ENCODE results near the gene MCUB. TPM values are rescaled to one million over a fixed set of nuclear protein-coding genes. Genes with fewer than 3 reads are reported as not detected.

Gene MCUB
- total RNA-seq, 2 experiments from 2014 or later: 58.2 to 80.1 TPM

DNA sequence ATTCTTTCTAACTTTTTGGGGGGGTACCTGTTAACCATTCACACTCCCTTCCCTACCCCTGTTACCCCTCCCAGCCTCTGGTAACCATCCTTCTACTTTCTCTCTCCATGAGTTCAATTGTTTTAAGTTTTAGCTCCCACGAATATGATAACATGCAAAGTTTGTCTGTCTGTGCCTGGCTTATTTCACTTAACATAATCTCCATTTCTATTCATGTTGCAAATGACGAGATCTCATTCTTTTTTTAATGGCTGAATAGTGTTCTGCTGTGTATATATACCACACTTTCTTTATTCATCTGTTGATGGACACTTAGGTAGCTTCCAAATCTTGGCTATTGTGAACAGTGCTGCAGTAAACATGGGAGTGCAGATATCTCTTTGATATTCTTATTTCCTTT is 41.3 kb downstream of the MCUB start:
- ChIA-PET CTCF (interaction anchor here (0.6 to 1.2 kb wide), 4 partner anchors 9 to 27 kb away, joined by 3 read pairs; no protein-coding TSS in a partner anchor), POLR2A (no interaction called here)
- ATAC-seq (no peak), DNase-seq (no peak)
- H3K4me3 Mint-ChIP-seq: no peak overlapping the region
- H3K36me3 Mint-ChIP-seq (ENCODE audit: low read depth): peaks cover 59% of the 10 kb centered on the region
- intact Hi-C loops (cut with DNase I, micrococcal nuclease): no loop called here
- H3K9me3 Mint-ChIP-seq (ENCODE audit: low read depth): peaks cover 20% of the 10 kb centered on the region
- H3K27ac Mint-ChIP-seq: no peak overlapping the region
- H3K4me1 Mint-ChIP-seq: peaks cover 48% of the 10 kb centered on the region
- H3K27me3 Mint-ChIP-seq: no peaks in the 10 kb centered on the region

DNA sequence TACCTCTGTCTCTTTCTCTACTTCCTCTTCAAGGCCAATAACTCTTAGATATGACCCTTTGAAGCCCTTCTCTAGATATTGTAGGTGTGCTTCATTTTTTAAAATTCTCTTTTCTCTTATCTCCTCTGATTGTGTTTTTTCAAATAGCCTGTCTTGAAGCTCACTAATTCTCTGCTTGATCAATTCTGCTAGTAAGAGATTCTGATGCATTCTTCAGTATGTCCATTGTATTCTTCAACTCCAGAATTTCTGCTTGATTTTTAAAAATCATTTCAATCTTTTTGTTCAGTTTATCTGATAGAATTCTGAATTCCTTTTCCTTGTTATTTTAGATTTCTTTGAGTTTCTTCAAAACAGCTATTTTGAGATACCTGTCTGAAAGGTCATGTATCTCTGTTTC is 47.9 kb downstream of the MCUB start:
- Mint-ChIP-seq H3K27me3 (no peaks in the 10 kb centered on the region), H3K4me1 (peaks cover 57% of the 10 kb centered on the region), H3K4me3 (no peak overlapping the region), H3K36me3 (ENCODE audit: low read depth) (peaks cover 72% of the 10 kb centered on the region), H3K9me3 (ENCODE audit: low read depth) (peaks cover 21% of the 10 kb centered on the region), H3K27ac (peak overlapping the region; percentile 52)
- no peak for ATAC-seq
- no peak for DNase-seq
- POLR2A ChIA-PET: no interaction called here
- intact Hi-C loops (cut with DNase I, micrococcal nuclease): no loop called here
- CTCF ChIA-PET: no interaction called here

- ChIA-PET CTCF (no interaction called here), POLR2A (no interaction called here)
- intact Hi-C loops (cut with DNase I, micrococcal nuclease): no loop called here
- DNase-seq (no peak), ATAC-seq (no peak)
- H3K4me1 Mint-ChIP-seq: peaks cover 64% of the 10 kb centered on the region
- H3K4me3 Mint-ChIP-seq: no peak overlapping the region
- H3K36me3 Mint-ChIP-seq (ENCODE audit: low read depth): peaks cover 74% of the 10 kb centered on the region
- no peaks in the 10 kb centered on the region for H3K27me3 Mint-ChIP-seq
- peak overlapping the region; percentile 75 for H3K27ac Mint-ChIP-seq
- peaks cover 19% of the 10 kb centered on the region for H3K9me3 Mint-ChIP-seq (ENCODE audit: low read depth)
Measured at GRCh38 chr4:109608879-109609278, 48.8 kb downstream of the MCUB start.

GRCh38 chr4:109609431-109609830 is 49.4 kb downstream of the MCUB start:
- peak overlapping the region; percentile 76 for H3K27ac Mint-ChIP-seq
- H3K9me3 Mint-ChIP-seq (ENCODE audit: low read depth): peaks cover 19% of the 10 kb centered on the region
- H3K36me3 Mint-ChIP-seq (ENCODE audit: low read depth): peaks cover 75% of the 10 kb centered on the region
- H3K4me3 Mint-ChIP-seq: no peak overlapping the region
- ChIA-PET CTCF (interaction anchor here (1.0 kb wide), 1 partner anchor 8 kb away, joined by 3 read pairs; no protein-coding TSS in a partner anchor), POLR2A (no interaction called here)
- ATAC-seq: no peak
- H3K27me3 Mint-ChIP-seq: no peaks in the 10 kb centered on the region
- DNase-seq: no peak
- intact Hi-C loops (cut with DNase I, micrococcal nuclease): no loop called here
- H3K4me1 Mint-ChIP-seq: peaks cover 68% of the 10 kb centered on the region

DNA sequence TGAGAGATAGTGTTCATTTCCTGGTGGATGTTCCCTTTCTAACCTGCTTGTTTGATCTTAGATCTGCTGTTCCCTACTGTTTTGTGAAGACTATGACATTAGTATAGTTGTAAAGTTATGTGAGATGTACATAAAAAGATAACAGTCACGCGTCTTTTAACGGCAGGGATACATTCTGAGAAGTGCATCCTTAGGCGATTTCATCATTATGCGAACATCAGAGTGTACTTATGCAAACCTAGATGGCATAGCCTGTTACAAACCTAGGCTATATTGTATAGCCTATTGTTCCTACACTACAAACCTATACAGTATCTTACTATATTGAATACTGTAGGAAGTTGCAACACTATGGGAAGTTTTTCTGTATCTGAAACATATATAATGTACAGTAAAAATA is 50.4 kb downstream of the MCUB start:
- Mint-ChIP-seq H3K36me3 (ENCODE audit: low read depth) (peaks cover 71% of the 10 kb centered on the region), H3K27ac (no peak overlapping the region), H3K27me3 (no peaks in the 10 kb centered on the region), H3K4me1 (peaks cover 68% of the 10 kb centered on the region), H3K4me3 (no peak overlapping the region), H3K9me3 (ENCODE audit: low read depth) (peaks cover 19% of the 10 kb centered on the region)
- ChIA-PET CTCF (interaction anchor here (1.0 to 1.9 kb wide), 2 partner anchors 10 to 19 kb away, joined by 3 to 6 read pairs; no protein-coding TSS in a partner anchor), POLR2A (no interaction called here)
- intact Hi-C loops (cut with DNase I, micrococcal nuclease): no loop called here
- ATAC-seq (no peak), DNase-seq (no peak)

- Mint-ChIP-seq H3K36me3 (ENCODE audit: low read depth) (peaks cover 70% of the 10 kb centered on the region), H3K27me3 (no peaks in the 10 kb centered on the region), H3K4me3 (no peak overlapping the region), H3K9me3 (ENCODE audit: low read depth) (peaks cover 15% of the 10 kb centered on the region), H3K27ac (peak overlapping the region; percentile 37), H3K4me1 (peaks cover 71% of the 10 kb centered on the region)
- POLR2A ChIA-PET: no interaction called here
- CTCF ChIA-PET: interaction anchor here (1.9 kb wide), 1 partner anchor 18 kb away, joined by 6 read pairs; no protein-coding TSS in a partner anchor
- ATAC-seq (no peak), DNase-seq (no peak)
- intact Hi-C loops (cut with DNase I, micrococcal nuclease): no loop called here
Measured at GRCh38 chr4:109611045-109611646, 51.1 kb downstream of the MCUB start.

DNA sequence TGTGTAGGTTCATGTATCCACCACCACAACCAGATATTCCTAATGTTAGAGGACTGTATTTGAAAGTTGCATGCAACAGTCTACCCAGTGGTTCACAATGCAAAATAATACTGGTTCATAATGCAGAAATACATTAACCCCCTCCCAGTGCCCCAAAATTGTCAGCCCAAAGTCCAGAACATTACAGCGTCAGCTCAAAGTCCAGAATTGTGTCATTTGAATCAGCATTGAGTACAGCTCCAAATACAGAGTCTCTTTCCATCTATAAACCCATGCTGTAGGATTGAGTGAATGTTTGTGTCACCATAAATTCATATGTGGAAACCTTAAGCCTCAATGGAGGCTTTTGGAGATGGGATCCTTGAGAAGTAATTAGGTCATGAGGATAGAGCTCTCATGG is 54.0 kb downstream of the MCUB start:
- ChIA-PET POLR2A (no interaction called here), CTCF (no interaction called here)
- Mint-ChIP-seq H3K4me1 (peaks cover 73% of the 10 kb centered on the region), H3K27ac (no peak overlapping the region), H3K4me3 (no peak overlapping the region), H3K27me3 (no peaks in the 10 kb centered on the region), H3K36me3 (ENCODE audit: low read depth) (peaks cover 48% of the 10 kb centered on the region), H3K9me3 (ENCODE audit: low read depth) (peaks cover under 1% of the 10 kb centered on the region)
- no peak for DNase-seq
- intact Hi-C loops (cut with DNase I, micrococcal nuclease): no loop called here
- no peak for ATAC-seq

DNA sequence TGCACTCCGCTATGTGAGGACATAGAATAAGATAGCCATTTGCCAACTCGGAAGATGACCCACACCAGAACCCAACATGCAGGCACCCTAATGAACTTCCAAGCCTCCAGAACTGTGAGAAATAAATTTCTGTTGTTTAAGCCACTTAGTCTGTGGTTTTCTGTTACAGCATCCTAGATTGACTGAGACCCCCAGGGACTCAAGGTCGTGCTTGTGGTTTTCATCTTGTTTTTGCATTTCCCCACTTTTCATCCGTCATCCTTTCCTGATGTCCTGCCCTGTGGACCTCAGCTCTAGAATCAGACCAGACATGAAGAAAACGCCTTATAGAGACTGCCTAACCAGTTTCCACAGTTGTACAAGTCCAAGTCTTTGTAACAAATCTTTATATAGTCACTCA is 54.4 kb downstream of the MCUB start:
- DNase-seq (no peak), ATAC-seq (no peak)
- ChIA-PET POLR2A (no interaction called here), CTCF (no interaction called here)
- peaks cover 70% of the 10 kb centered on the region for H3K4me1 Mint-ChIP-seq
- no peak overlapping the region for H3K27ac Mint-ChIP-seq
- H3K27me3 Mint-ChIP-seq: no peaks in the 10 kb centered on the region
- H3K4me3 Mint-ChIP-seq: no peak overlapping the region
- peaks cover 45% of the 10 kb centered on the region for H3K36me3 Mint-ChIP-seq (ENCODE audit: low read depth)
- H3K9me3 Mint-ChIP-seq (ENCODE audit: low read depth): no peaks in the 10 kb centered on the region
- intact Hi-C loops (cut with DNase I, micrococcal nuclease): no loop called here

DNA sequence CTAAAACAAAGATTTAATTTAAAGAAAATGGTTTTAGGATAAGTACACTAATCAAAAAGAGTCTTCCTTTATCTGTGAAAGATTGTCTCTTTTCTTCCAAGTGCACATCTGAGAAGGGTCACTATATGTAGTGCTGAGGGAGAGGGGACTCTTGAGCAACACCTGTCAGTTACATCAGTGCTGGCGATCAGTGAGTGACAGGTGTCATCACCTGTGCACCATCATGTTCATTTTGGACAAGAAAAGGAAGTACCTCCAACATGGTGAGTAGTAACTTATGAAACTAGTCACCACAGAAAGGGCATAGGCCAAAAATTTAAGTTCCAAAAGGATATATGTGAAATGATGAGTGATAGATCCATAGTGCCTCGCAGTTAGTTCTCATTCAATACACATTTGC is 55.7 kb downstream of the MCUB start:
- no peaks in the 10 kb centered on the region for H3K27me3 Mint-ChIP-seq
- CTCF ChIA-PET: interaction anchor here (0.6 to 0.7 kb wide), 2 partner anchors 15 to 793 kb away, joined by 3 read pairs; no protein-coding TSS in a partner anchor
- H3K4me1 Mint-ChIP-seq: peaks cover 60% of the 10 kb centered on the region
- DNase-seq (no peak), ATAC-seq (peak; percentile 49)
- intact Hi-C loops (cut with DNase I, micrococcal nuclease): no loop called here
- no peak overlapping the region for H3K4me3 Mint-ChIP-seq
- POLR2A ChIA-PET: interaction anchor here (0.6 kb wide), 1 partner anchor 119 kb away, joined by 3 read pairs; no protein-coding TSS in a partner anchor
- H3K36me3 Mint-ChIP-seq (ENCODE audit: low read depth): peaks cover 38% of the 10 kb centered on the region
- no peaks in the 10 kb centered on the region for H3K9me3 Mint-ChIP-seq (ENCODE audit: low read depth)
- no peak overlapping the region for H3K27ac Mint-ChIP-seq

GRCh38 chr4:109616243-109616642 is 56.2 kb downstream of the MCUB start:
- Mint-ChIP-seq H3K4me1 (peaks cover 58% of the 10 kb centered on the region), H3K4me3 (no peak overlapping the region), H3K9me3 (ENCODE audit: low read depth) (no peaks in the 10 kb centered on the region), H3K36me3 (ENCODE audit: low read depth) (peaks cover 35% of the 10 kb centered on the region), H3K27ac (no peak overlapping the region), H3K27me3 (no peaks in the 10 kb centered on the region)
- ChIA-PET POLR2A (no interaction called here), CTCF (interaction anchor here (0.7 to 2.4 kb wide), 2 partner anchors 12 to 15 kb away, joined by 3 to 8 read pairs; no protein-coding TSS in a partner anchor)
- DNase-seq (no peak), ATAC-seq (no peak)
- intact Hi-C loops (cut with DNase I, micrococcal nuclease): no loop called here

GRCh38 chr4:109622626-109623025 is 62.6 kb downstream of the MCUB start:
- POLR2A ChIA-PET: no interaction called here
- CTCF ChIA-PET: interaction anchor here (0.9 kb wide), 1 partner anchor 60 kb away, joined by 3 read pairs; no protein-coding TSS in a partner anchor
- H3K27me3 Mint-ChIP-seq: no peaks in the 10 kb centered on the region
- peaks cover 44% of the 10 kb centered on the region for H3K4me1 Mint-ChIP-seq
- intact Hi-C loops (cut with DNase I, micrococcal nuclease): no loop called here
- H3K27ac Mint-ChIP-seq: no peak overlapping the region
- no peak for ATAC-seq
- H3K36me3 Mint-ChIP-seq (ENCODE audit: low read depth): peaks cover 17% of the 10 kb centered on the region
- H3K9me3 Mint-ChIP-seq (ENCODE audit: low read depth): no peaks in the 10 kb centered on the region
- no peak overlapping the region for H3K4me3 Mint-ChIP-seq
- no peak for DNase-seq

GRCh38 chr4:109624536-109624935 is 64.5 kb downstream of the MCUB start:
- ChIA-PET CTCF (interaction anchor here (0.6 to 1.3 kb wide), 2 partner anchors 25 to 148 kb away, joined by 3 to 4 read pairs; no protein-coding TSS in a partner anchor), POLR2A (no interaction called here)
- no peak for DNase-seq
- peaks cover 17% of the 10 kb centered on the region for H3K36me3 Mint-ChIP-seq (ENCODE audit: low read depth)
- intact Hi-C loops (cut with DNase I, micrococcal nuclease): no loop called here
- H3K27me3 Mint-ChIP-seq: no peaks in the 10 kb centered on the region
- ATAC-seq: no peak
- H3K9me3 Mint-ChIP-seq (ENCODE audit: low read depth): no peaks in the 10 kb centered on the region
- no peak overlapping the region for H3K4me3 Mint-ChIP-seq
- no peak overlapping the region for H3K27ac Mint-ChIP-seq
- peaks cover 49% of the 10 kb centered on the region for H3K4me1 Mint-ChIP-seq
